Thymus (tissue), 11 donors: ENCODE data around the gene MOG. TPM values are rescaled to one million over a fixed set of nuclear protein-coding genes. Genes with fewer than 3 reads are reported as not detected.
A peak's percentile ranks its signal among the peaks of the same experiment; 100 is the strongest.

Experiments
- DNase-seq, 9 donors: peaks; one replicate each; pipeline ENCODE4 v3.0.0-alpha.2; 2013; ENCODE audit warnings: low spot score in 9 of 9, low read depth in 6 of 9, missing footprints in 1 of 9
- H3K27ac ChIP-seq, 2 donors: one replicate each; pipeline ENCODE4 v1.5.1; 2013; ENCODE audit warnings: control low read depth in 1 of 2, low read depth in 1 of 2, low read length in 1 of 2, mild to moderate bottlenecking in 1 of 2, moderate library complexity in 1 of 2
- H3K27me3 ChIP-seq, 2 donors: one replicate each; pipeline ENCODE4 v1.5.1; 2013; ENCODE audit warnings: low read length in 1 of 2; ENCODE audit not compliant: control insufficient read depth in 2 of 2, insufficient read depth in 1 of 2
- H3K36me3 ChIP-seq, 2 donors: one replicate each; pipeline ENCODE4 v1.5.1; 2013; ENCODE audit warnings: low read length in 1 of 2, mild to moderate bottlenecking in 1 of 2, moderate library complexity in 1 of 2; ENCODE audit not compliant: control insufficient read depth in 2 of 2, insufficient read depth in 2 of 2
- H3K4me1 ChIP-seq, 2 donors: one replicate each; pipeline ENCODE4 v1.5.1; 2013; ENCODE audit warnings: low read length in 2 of 2; ENCODE audit not compliant: control insufficient read depth in 2 of 2, insufficient read depth in 2 of 2
- H3K4me3 ChIP-seq, 2 donors: one replicate each; pipeline ENCODE4 v1.5.1; 2013; ENCODE audit warnings: low read length in 2 of 2, control low read depth in 1 of 2, mild to moderate bottlenecking in 1 of 2
- H3K9me3 ChIP-seq, 2 donors: one replicate each; pipeline ENCODE4 v1.5.1; 2013; ENCODE audit warnings: low read length in 1 of 2, mild to moderate bottlenecking in 1 of 2; ENCODE audit not compliant: control insufficient read depth in 2 of 2, insufficient read depth in 1 of 2
- WGBS: extraction: QIAGEN DNeasy Blood & Tissue Kit; methylation state at CpG from one replicate; pipeline ENCODE4 v1.1.7; 2013; 5-methylcytosine and 5-hydroxymethylcytosine counted together
- polyA plus RNA-seq: library from polyadenylated mRNA; stranded (reverse); fragments of 200-250 nt; gene quantifications from one replicate; pipeline ENCODE4 v1.2.3, GENCODE V29; 2013
- total RNA-seq: library from RNA; stranded (reverse); fragments of 120-200 nt; gene quantifications from one replicate; pipeline ENCODE4 v1.2.4, GENCODE V29; 2013
- donor health status: healthy.

MOG gene
- total and polyA plus RNA-seq, 2 donors, result 0.11 TPM; not detected in 1

DNA sequence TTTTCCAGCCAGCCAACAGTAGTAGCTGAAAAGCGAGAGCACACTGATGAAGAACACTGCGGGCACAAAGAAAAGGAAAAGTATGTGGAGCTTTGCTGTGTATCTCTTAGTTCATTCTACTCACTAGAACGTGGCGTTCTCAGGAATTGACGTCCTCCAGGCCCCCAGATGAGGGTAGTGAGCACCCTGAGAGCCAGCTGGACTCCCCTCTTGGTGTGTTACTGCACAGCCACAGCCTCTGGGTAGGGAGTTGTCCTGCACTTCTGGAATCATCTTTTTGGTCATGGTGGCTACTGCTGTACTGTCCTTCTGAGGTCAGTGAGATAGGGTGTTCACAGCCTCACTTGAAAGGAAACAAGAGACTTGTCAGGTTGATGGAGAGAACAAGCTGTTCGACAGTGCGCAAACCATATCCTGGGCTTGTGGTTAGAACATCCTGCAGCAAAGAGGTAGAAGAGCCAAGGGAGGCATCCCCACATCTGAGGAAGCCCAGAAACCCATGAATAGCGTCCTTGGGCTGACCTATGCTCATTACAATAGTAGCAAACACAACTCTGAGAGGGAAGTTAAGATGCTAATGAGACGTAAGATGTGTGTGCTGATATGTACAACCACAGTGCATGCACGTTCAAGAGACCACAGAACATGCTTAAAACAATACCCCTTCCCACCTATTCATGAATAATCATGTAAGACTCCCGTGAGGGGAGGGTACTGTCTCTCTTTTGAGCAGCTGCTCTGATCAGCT is 51.7 kb downstream of the MOG start:
- Histone ChIP-seq H3K36me3 (no peaks in the 10 kb centered on the region), H3K9me3 (no peaks in the 10 kb centered on the region), H3K4me3 (peak overlapping the region in 1 of 2 donors; percentile 45), H3K4me1 (peaks cover 14 to 25% of the 10 kb centered on the region in 2 donors), H3K27ac (peak overlapping the region in 1 of 2 donors; percentile 99), H3K27me3 (peaks cover 2 to 3% of the 10 kb centered on the region in 2 donors)
- peak in 8 of 9 donors; percentile 11 to 86 (median 60) for DNase-seq
- WGBS, result 30% methylated on average over 11 of the region's 11 CpGs

DNA sequence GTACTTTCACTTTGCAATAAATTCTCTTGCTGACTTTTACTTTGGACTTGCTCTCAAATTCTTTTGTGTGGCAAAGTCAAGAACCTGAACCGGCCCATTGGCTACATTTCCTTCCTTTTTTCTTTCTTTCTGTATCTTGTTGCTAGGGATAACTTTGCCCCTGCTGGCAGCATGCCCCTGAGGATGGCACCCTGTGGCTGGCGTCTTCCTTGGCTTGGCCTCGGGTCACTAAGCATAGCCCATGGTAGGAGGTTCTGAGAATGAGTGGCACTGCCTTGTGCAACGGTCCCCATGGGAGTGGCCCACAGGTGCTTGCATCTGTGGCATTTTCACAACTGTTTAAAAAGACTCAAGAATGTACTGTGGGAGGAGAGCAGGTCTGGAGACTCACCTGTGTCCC is 52.3 kb downstream of the MOG start:
- H3K36me3 ChIP-seq, result no peaks in the 10 kb centered on the region
- H3K4me3 ChIP-seq, result peak overlapping the region in 1 of 2 donors; percentile 45
- peaks cover 2 to 3% of the 10 kb centered on the region in 2 donors for H3K27me3 ChIP-seq
- no peaks in the 10 kb centered on the region for H3K9me3 ChIP-seq
- peaks cover 14 to 25% of the 10 kb centered on the region in 2 donors for H3K4me1 ChIP-seq
- H3K27ac ChIP-seq, result peak overlapping the region in 1 of 2 donors; percentile 99
- 14% methylated on average over 4 of the region's 4 CpGs for WGBS
- DNase-seq, result no peak

DNA sequence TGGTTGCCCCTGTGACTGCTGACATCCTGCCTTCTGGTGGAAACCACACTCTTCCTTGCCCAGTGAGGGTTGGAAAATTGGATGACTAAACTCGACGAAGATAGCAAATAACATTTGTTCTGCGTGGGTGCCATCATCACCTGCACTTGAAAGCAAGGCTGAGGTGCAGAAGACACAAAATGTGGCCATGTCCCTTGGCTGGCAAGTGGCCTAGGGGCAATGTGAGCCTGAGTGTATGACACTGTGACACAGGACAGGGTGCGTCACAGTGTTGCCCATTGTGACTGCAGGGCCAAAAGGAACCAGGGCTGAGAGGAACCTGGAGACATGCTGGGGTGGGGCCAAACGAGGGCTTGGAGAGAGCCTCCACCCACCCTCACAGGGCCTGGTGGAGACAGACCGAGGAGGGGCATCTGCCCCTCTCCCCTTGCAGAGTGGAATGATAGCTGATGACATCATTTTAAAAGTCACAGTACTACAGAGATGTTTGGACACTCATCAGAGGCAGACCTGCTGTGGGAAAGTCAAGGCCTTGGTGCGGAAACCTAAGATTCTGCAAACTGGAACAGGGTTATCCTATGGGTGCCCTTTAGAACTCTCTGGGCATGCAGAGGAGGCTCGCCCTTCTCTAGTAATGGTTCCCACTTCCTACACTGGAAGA is 53.5 kb downstream of the MOG start:
- 79% methylated on average over 8 of the region's 8 CpGs for WGBS
- no peaks in the 10 kb centered on the region for H3K9me3 ChIP-seq
- no peaks in the 10 kb centered on the region for H3K36me3 ChIP-seq
- no peak overlapping the region for H3K4me3 ChIP-seq
- H3K4me1 ChIP-seq, result peaks cover 14 to 25% of the 10 kb centered on the region in 2 donors
- peaks cover 0 to 2% of the 10 kb centered on the region in 2 donors for H3K27me3 ChIP-seq
- DNase-seq, result no peak
- peak overlapping the region in 1 of 2 donors; percentile 62 for H3K27ac ChIP-seq

DNA sequence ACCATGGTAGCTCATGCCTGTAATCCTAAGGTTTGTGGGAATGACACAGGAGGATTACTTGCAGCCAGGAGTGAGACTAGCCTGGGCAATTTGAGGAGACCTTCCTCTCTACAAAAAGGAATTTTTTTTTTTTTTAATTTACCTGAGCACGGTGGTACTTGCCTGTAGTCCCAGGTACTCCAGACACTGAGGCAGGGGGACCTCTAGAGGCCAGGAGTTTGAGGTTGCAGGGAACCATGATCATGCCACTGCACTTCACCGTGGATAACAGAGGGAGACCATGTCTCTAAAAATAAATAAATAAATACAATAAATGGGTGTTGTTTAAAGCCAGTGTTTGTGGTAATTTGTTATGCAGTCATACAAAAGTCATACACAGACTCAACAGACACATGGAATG is 64.0 kb downstream of the MOG start:
- 31% methylated on average over 2 of the region's 2 CpGs for WGBS
- Histone ChIP-seq H3K27ac (no peak overlapping the region), H3K9me3 (no peaks in the 10 kb centered on the region), H3K4me1 (peaks cover 0 to 10% of the 10 kb centered on the region in 2 donors), H3K4me3 (no peak overlapping the region), H3K27me3 (peaks cover 3 to 48% of the 10 kb centered on the region in 2 donors), H3K36me3 (peaks cover 0 to 4% of the 10 kb centered on the region in 2 donors)
- DNase-seq, result no peak

Other genes with a start within 250 kb of the MOG start
- not detected for gene OR12D1, start 242.2 kb upstream of the MOG start, total RNA-seq
- gene OR12D1, start 242.2 kb upstream of the MOG start, polyA plus RNA-seq, result not detected
- not detected for gene OR10C1, start 217.8 kb upstream of the MOG start, total RNA-seq
- gene OR10C1, start 217.8 kb upstream of the MOG start, polyA plus RNA-seq, result not detected
- under 0.01 TPM for gene OR11A1, start 200.0 kb upstream of the MOG start, total RNA-seq
- 0.02 TPM for gene OR11A1, start 200.0 kb upstream of the MOG start, polyA plus RNA-seq
- gene OR2H1, start 199.9 kb upstream of the MOG start, total RNA-seq, result not detected
- 0.05 TPM for gene OR2H1, start 199.9 kb upstream of the MOG start, polyA plus RNA-seq
- not detected for gene MAS1L, start 169.1 kb upstream of the MOG start, total RNA-seq
- not detected for gene MAS1L, start 169.1 kb upstream of the MOG start, polyA plus RNA-seq
- 158 TPM for gene UBD, start 97.4 kb upstream of the MOG start, total RNA-seq
- 155 TPM for gene UBD, start 97.4 kb upstream of the MOG start, polyA plus RNA-seq
- gene OR2H2, start 72.0 kb upstream of the MOG start, total RNA-seq, result not detected
- under 0.01 TPM for gene OR2H2, start 72.0 kb upstream of the MOG start, polyA plus RNA-seq
- 1.1 TPM for gene GABBR1, start 23.9 kb upstream of the MOG start, total RNA-seq
- gene GABBR1, start 23.9 kb upstream of the MOG start, polyA plus RNA-seq, result 20.5 TPM
- 0.09 TPM for gene ZFP57, start 24.1 kb downstream of the MOG start, total RNA-seq
- gene ZFP57, start 24.1 kb downstream of the MOG start, polyA plus RNA-seq, result 0.05 TPM
- 130 TPM for gene HLA-F, start 66.3 kb downstream of the MOG start, total RNA-seq
- 530 TPM for gene HLA-F, start 66.3 kb downstream of the MOG start, polyA plus RNA-seq
- 1.7 TPM for gene HLA-G, start 170.7 kb downstream of the MOG start, total RNA-seq
- 6.3 TPM for gene HLA-G, start 170.7 kb downstream of the MOG start, polyA plus RNA-seq